GM21390 (cell line): ENCODE measurements around the gene CPEB4.

ENCODE experiments used
- ATAC-seq: cut with Tn5 transposase; IDR thresholded peaks from one replicate; pipeline ENCODE4 v1.9.1; 2021; ENCODE audit not compliant: unreplicated experiment

CPEB4 gene

DNA sequence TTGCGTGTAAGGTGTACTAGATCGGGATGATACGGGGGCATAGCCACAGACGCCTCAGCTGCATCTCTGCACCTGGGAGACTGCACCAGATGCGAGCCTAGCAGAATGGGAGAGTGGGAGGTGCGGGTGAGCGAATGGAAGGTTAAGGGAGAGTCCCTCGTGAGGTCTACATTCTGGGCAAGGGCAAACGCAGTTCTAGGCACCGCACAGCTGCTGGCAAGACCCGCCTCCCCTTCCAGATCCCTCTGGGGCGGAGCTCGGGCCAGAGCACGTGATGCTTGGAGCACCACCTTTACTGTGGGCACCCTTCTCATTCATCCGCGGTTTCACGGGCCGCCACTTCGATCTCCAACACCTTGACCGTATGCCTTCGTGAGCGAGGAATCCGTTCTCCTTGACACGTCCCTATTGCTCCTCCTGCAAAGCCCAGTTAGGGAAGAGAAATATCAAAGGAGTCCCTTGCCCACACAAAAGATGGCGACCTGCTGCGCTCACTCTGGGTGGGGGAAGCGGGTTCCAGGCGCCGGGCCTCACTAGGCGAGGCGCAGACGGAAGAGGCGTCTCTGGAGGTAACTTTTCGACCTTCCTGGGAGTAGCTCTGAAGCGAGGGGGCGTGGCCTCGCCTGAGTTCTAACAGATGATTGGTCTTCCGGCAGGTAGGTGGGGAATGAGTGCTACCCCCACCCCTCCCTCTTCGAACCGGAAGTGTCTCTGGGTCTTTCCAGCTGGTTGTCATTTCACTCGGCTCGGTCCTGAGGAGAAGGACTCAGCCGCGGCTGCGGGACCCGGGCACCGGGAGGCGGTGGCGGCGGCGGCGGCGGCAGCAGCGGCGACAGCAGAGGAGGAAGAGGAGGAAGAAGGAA lies at the start of gene CPEB4:
Gene CPEB4 (plus strand): TSS at position 740 of the 863 bp plus-strand sequence. CDS start 1,385 bp downstream, outside the sequence.
- peak; percentile 85 for ATAC-seq

DNA sequence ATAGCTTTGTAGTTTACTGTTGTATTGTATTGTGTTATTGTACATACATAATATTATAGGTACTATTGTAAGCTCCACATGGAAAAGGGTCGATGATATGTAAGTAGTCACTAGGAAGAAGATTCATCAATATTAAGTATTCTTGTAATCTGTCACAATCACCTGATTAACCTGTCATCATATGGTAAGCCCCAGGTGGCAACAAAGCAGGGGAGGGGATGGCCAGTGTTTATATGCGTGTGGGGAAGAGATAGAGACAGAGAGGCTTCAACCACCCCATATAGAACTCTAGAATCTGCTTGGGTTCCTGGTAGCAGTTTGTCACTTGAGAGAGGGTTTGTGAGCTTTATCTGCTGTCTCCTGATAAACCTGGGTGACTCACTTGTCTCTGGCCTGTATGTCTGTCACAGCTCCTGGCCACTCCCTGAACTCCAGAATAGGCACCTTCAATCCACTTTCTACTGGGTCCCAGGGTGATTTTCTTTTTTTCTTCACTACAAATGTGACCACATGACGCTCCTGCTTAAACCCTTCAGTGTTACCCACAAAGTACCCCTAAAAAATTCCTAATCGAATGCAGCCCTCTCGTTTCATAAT lies 48.9 kb upstream of the CPEB4 start:
- ATAC-seq: no peak

DNA sequence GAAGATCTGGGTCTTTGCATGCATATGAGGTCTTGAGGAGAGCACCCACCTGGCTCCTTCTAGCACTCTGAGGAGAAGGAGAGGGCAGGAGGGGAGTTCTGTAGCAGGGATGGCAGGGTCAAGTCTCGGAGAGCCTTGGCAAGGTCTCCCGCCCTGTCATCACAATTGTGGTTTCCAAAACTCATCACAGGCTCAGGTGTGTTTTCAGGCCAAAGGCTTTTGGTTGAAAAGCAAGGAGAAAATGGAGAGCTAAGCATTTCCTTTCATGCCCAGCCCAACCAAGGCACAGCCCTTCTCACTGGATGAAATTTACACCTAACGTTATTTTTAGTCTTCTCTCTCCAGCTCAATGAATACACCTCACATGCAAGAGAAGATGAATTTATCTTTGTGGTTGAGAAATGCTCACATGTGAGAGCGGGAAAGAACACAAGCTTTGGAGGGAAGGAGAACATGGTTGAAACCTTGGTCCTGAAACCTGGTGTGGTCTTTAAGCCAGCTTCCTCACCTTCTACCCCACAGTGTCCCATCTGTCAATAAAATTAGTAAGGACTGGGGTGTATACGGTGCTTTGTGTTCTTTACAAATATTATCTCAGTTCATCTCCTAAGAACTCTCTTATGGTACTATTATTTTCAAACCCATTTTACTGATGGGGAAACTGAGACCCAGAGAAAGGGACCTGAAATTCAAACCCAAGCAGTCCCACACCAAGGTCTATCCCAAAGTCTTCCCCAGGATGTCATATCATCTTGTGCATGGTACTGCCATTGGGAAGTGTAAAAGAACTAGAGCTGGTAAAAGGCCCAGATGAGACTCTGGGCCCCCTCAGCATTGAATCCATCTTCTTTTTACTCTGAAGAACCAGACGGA lies 47.8 kb upstream of the CPEB4 start:
- no peak for ATAC-seq

DNA sequence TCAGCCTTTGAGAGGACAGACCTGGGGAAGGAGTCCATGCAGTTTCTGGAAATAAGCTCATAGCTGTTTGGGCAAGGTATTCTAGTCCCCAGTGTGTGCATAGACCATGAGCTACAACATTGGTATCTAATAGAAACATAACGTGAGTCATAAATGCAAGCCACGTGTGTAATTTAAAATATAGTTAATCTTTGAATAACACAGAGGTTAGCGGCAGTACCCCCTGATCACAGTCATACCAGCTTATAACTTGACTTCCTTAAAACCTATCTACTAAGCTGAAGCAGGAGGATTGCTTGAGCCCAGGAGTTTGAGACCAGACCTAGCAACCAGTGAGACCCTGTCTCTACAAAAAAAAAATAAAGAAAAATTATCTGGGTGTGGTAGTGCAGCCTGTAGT lies 46.4 kb upstream of the CPEB4 start:
- ATAC-seq: no peak

DNA sequence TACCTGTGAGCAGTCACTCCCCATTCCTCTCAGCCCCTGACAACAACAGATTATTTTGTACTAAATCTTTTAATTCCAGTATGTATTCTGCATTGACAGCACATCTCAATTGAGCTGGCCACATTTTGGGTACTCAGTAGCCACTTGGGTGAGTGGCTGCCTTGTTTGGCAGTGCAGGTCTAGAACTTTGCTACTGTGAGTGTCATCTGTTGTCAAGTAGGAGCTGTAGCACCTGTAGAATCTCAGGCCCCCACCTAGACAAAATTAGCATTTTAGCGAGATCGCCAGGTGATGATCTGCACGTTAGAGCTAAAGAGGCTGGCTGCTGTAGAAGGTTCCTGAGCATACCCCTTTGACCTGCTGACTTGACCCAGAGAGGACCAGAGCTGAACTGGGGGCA lies 44.4 kb upstream of the CPEB4 start:
- no peak for ATAC-seq

DNA sequence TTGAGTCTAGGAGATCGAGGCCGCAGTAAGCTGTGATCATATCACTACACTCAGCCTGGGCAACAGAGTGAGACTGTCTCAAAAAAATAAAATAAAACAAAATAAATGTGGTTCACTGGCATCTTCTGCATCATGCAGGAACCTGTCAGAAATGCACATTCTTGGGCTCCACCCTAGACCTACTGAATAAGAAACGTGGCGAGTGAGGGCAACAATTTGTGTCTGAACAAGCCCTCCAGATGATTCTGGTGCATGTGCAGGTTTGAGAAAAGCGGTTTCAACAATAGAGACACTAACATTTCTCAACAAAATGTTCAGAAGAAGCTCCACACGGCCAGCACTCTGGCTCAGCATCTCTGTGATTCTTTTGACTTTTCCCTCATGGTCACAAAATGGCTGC lies 42.8 kb upstream of the CPEB4 start:
- ATAC-seq: no peak

DNA sequence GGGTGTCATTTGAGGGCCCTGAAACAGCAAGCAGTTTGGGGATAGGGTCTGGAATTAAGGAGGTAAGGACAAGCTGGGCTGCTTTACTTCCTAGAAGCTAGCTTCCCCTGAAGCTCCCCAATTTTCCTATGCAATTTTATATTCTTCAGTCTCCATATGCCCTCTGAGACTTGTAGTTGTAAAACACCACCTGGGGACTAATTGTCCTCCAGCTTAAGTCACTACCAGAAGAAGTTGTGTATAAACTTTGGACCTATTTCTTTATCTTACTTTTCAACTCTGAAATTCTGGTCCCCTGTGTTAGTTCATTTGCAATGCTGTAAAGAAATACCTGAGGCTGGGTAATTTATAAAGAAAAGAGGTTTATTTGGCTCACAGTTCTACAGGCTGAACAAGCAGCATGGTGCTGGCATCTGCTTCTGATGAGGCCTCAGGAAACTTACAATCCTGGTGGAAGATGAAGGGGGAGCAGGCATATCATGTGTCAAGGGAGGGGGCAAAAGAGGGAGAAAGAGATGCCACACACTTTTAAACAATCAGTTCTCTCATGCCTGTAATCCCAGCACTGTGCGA lies 41.1 kb upstream of the CPEB4 start:
- no peak for ATAC-seq

DNA sequence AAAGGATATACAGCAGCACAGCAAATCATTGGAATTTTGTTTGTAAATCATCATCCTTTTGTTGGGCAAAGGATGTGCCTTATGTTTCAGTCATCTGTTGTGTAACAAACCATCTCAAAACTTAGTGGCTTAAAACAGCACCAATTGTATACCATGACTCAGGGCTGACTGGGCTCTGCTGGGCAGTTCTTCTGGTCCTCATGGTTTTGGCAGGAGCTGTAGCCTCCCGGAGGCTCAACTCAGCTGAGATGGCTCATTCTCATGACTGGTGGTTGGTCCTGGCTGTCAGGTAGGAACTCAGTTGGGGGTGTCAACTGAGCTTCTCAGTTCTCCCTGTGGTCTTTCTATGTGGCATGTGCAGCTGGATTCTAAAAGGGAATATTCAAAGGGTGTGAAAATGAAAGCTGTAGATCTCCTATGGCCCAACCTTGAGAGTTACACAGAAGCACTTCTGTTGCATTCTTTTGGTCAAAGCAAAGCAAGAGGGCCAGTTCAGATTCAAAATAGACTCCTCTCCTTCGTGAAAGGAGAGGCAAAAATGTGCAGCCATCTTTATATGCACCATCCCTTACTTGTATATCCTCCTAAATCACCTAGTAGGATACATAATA lies 39.1 kb upstream of the CPEB4 start:
- ATAC-seq: no peak

DNA sequence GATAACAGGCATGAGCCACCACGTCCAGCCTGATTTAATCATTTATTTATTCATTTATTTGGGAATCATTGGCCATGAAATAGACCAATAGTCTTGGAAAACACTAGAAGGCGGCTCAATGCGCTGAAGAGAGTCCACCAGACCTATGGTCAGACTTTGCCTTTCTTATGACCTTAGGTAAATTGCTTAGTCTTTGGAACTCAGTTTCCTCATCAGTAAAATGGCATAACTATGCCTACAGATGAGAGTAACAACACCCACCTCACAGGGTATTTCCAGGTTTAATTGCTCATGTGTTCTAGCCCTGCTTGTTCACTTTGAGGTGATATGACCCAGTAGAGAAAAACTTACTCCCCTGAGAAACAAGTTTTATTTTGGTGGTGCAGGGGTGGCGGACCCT lies 38.2 kb upstream of the CPEB4 start:
- no peak for ATAC-seq

DNA sequence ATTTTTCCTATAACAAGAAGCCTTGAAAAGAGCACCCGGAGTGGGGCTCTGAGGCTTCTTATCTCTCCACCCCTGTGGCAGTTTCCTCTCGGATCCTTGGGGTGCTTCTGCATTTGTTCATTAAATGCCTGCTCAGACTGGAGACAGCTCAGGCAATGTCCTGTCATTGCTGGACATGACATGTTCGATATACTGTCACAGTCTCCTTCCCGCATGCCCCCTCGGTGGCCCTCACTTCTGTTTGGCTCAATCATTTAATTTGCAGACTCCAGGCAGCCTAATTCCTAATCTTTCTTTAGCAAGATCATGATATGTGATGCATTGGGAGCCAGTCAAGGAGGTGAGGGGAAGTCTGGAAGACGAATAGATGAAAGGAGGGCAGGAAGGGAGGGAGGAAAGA lies 37.5 kb upstream of the CPEB4 start:
- no peak for ATAC-seq

DNA sequence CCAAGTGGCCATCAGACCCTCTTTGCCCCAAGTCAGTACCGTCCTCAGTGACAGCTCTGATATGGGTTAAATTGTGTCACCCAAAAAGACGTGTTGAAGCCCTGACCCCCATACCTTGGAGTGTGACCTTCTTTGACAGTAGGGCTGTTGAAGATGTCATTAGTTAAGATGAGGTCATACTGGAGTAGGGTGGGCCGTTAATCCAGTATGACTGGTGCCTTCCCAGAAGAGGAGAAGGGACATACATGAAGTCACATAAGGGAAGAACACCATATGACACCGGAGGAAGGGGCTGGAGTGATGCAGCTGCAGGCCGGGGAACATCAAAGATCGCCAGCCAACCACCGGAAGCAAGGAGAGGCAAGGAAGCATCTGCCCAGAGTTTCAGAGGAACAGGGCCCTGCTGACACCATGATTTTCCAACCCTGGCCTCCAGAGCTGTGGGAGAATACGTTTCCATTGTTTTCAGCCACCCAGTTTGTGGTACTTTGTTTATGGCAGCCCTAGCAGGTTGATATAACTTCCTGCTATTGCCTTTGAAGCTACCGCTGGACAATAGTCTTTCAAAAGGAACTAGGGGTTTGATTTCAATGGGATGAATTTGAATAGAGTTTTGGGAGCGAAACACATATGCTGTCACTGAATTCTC lies 36.4 kb upstream of the CPEB4 start:
- no peak for ATAC-seq

DNA sequence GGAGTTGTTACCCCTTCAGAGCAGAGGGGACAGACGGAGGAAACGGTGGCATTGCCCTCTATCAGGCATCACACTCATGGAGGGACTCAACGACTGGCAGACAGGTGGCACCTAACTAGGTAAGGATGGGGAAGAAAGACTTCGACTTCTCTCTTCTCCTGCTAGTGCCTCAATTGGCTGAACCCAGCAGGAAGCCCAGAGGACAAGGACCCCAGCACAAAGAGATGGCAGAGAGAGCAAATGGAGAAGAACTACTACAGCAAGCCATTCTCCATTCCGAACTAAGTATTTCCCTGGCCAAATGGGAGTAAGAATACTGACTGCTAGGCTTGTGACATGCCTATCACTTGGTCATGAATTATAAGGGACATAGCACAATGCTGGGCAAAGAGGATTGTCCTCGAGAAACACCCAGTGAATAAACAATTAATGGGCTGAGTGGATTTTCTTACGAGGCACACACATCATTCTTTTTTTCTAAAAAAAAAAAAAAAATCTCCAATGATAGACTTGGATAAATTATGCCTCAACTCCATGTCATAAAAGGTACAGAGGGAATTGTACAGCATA lies 35.3 kb upstream of the CPEB4 start:
- ATAC-seq: no peak

DNA sequence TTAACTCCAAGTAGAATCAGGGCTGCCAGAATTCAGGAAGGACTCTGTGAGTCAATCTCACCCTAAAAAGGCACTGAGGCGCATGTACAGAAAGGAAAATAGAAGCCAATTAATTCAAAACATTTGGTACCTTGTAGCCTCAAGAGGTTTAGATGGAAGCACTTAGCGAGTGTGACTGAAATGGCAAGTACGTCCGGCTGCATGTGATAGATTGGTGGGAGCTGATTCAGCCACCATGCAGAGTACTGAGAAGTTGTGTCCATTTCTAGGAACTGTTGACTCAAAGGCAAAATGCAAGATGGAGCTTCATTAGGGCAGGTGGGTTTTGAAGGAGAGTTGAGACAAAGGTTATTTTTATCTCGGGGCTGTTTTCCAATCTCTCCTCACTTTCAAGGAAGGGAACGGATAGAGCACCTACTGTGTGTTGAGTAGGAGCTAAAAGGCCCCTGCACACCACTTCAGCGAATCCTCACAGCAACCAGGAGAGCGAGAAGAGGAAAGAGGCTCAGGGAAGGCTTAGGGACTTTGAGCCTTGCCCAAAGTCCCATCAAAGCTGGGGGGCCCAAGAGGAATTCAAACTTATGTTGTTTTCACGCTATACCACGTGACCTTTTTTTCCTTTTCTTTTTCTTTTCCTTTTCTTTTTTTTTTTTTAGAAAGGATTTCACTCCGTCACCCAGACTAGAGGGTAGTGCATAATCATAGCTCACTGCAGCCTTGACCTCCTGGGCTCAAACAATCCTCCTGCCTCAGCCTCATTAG lies 34.6 kb upstream of the CPEB4 start:
- no peak for ATAC-seq

DNA sequence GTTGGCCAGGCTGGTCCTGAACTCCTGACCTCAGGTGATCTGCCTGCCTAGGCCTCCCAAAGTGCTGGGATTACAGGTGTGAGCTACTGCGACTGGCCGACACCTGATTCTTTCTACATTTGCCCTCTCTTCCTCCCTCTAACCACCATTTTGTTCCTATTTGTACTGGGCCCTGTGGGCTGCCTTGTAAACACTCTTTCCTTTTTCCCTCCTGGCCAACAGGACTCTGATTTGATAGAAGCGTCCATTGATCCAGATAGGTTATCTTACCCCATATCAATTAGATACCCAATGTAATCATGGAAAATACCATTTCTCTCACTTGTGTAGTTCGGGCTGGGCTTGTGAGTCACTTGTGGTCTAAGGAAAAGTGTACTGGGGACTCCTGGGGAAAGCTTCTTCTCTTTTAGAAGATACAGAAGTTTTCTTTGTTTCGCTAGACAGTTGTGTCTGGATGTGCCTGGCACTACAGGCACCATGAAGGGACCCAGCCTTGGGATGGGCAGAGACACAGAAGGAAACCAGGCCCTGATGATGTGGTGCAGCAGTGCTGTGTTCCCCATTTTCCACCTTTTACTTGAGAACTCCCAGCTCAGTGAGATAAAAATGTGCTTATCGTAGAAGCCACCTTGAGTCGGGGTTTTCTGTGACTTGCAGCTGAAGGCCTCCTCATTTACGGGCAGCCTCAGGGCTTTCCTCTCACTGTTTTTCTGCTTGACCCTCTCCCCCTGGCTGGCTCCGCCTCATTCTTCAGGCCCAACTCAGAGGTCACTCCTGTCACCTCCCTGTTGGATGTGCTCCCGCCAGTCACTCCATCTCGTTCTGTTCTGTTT lies 32.8 kb upstream of the CPEB4 start:
- ATAC-seq: no peak

DNA sequence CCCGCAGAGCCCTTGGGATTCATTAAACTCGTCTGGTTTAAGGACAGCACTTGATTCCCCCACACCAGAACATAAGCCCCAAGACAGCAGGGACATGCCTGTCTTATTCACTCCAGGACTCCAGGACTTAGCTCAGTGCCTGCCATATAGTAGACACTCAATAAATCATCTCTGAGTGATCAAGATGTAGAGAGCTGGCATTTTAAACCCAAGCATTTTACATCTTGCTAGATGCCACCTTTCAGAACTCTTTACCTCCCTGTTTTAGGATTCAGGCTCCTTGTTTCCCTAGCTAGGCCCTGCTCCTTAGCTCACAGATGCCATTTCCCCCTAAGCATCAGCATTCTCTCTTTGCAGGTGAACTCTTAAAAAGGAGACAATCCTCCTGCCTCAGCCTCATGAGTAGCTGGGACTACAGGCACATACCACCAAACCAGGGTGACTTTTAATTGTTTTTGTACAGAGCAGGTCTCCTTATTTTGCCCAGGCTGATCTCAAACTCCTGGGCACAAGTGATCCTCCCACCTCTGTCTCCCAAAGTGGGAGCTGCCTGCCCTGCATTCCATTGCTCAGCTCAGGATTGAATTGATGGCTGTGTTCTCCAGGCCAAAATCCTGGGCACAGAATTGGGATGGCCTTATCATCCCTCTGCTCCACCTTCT lies 32.0 kb upstream of the CPEB4 start:
- ATAC-seq: no peak

DNA sequence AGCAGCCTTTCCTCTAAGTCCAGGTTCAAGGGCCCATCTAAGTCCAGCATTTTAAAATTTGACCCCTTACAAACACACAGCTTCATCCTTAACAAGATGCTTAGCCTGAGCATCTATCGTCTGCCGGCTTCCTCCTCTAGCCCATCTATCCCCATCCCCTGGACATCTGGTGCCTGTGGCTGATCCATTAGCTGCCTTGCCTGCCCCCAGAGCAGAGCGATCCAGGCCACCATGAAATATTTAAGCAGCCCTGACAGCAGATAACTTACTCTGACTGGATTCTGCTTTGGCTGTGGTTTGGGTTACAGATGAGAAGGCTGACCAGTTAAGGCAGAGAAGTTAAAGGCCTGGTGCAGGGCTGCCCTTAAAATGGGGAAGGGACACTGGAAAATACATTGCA lies 30.9 kb upstream of the CPEB4 start:
- ATAC-seq: no peak

DNA sequence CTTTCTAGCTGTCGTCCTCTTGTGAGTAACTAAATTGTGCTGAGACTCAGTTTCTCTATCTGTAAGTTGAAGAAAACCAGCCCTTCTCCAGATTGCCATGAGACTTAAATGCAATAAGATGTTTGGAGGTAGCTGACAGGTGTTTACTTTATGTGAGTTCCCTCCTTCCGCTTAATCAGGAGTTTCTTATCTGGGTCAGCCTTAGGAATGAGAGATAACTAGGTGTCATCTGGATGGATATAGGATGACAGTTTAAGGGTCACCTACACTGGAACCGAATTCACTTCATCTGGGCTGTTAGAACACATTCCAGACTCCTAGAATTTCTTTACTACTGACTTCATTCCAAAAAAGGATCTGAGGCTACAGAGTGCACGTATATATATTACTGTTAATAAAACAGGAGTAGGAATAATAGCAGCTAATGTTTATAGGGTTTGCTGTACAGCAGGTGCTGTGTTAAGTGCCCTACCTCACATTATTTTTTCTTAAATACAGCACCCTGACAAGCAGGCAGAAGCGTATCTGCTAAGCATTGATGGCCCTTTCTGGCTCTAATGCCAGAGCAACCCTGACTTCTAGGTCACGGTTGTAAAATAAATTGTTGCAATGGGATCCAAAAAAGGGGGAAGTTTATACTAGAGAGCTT lies 30.0 kb upstream of the CPEB4 start:
- no peak for ATAC-seq
